Spleen (tissue), 7 donors: ENCODE measurements around the gene DLG1.

ENCODE experiments used
- POLR2AphosphoS5 ChIP-seq, 3 donors: sonication (generic); formaldehyde crosslinking; IDR thresholded peaks; one replicate each; pipeline ENCODE4 v1.5.1; 2017; ENCODE audit warnings: antibody characterized with exemption in 3 of 3
- TF ChIP-seq, protein P1 (sequence below), 11 experiments: fragments of 200-600 bp in 7 of 11; fragments of 450-650 bp in 4 of 11; sonication (generic) in 4 of 11; IDR thresholded peaks in 8 of 11; conservative IDR thresholded peaks in 3 of 11; 1 replicate in 7 of 11; 2 replicates in 4 of 11; pipeline versions ENCODE4 v1.4.0 to v1.8.0; 2016 to 2021; ENCODE audit warnings: antibody characterized with exemption in 11 of 11, inconsistent platforms in 4 of 11, mild to moderate bottlenecking in 1 of 11
- donor health status: DM: no; HTN: no; CAD: no; lungs with moderate emphysema.
- donor health status: DM: no; HTN: no; CAD: no.
- donor health status: DM: no; HTN: no; CAD: no.

DNA sequence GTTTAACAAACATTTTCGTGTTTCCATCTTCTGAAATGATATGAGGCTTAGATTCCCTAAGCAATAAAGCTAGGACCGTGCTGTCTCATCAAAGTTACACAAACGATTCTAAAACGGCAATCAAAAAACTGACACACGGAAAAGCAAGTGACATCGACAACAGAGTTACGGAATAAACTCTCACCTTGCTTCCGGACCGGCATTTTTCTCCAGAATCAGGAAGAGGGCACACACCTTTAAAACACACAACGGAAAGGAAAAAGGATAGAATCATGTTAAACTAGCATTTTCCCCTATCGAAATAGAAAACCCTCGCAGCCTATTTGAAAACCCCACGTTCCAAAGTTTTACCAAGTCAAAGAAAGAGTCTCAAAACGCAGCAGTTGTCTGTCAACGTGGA is 1.4 kb downstream of the DLG1 start:
- TF ChIP-seq POLR2AphosphoS5 (IDR thresholded peaks at IDR 0.05), result no peak
- TF ChIP-seq, protein P1, sequence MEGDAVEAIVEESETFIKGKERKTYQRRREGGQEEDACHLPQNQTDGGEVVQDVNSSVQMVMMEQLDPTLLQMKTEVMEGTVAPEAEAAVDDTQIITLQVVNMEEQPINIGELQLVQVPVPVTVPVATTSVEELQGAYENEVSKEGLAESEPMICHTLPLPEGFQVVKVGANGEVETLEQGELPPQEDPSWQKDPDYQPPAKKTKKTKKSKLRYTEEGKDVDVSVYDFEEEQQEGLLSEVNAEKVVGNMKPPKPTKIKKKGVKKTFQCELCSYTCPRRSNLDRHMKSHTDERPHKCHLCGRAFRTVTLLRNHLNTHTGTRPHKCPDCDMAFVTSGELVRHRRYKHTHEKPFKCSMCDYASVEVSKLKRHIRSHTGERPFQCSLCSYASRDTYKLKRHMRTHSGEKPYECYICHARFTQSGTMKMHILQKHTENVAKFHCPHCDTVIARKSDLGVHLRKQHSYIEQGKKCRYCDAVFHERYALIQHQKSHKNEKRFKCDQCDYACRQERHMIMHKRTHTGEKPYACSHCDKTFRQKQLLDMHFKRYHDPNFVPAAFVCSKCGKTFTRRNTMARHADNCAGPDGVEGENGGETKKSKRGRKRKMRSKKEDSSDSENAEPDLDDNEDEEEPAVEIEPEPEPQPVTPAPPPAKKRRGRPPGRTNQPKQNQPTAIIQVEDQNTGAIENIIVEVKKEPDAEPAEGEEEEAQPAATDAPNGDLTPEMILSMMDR (IDR thresholded peaks at IDR 0.05 in 8 of 11, conservative IDR thresholded peaks at IDR 0.05 in 3 of 11), result no peak
